Measurements from ENCODE around the gene SOS2. TPM values are rescaled to one million over a fixed set of nuclear protein-coding genes. Genes with fewer than 3 reads are reported as not detected.

SOS2 gene
- total RNA-seq, 1 experiment from 2014 or later, result 9.9 TPM

DNA sequence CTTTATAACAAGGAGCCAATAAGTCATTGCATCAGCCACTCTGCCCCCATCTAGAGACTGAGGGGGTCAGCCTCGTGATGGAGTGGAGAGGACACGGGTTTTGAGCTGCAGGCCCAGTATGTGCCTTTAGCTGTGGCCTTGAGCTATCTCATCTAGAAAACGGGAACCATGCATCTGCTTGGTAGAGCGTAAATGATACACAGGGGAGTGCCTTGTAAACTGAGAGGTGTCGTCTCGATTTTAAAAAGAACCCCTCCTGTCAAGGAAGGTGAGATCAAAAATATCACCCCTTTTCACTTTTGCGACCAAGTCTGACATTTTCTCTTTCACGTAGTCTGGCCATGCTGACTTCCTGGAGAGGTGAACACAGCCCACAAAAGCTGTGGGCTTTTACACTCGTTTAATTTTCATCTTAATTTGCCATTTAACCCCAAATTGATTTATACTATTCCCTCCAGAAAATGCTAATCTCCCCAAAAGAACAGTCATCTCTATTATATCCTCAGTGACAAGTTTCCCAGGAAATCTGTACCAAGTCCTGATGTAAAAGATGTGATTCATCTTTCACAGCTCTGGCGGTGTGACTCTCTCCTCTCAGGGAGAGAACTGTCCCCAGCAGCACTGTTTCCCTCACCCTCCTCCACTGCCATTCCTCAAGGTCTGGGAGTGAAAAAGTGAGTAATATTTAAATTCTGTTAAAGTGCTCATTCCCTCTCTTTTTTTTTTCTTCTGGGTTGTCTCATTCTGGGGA is 145.6 kb downstream of the SOS2 start:
- no peaks in the 10 kb centered on the region for H3F3A ChIP-seq (ENCODE audit: low read length, unreplicated experiment)
- no peak overlapping the region for H3K9ac ChIP-seq (ENCODE audit: low read length)
- H3K36me3 ChIP-seq (ENCODE audit: low read depth, low read length), result no peaks in the 10 kb centered on the region
- no peaks in the 10 kb centered on the region for H3K9me2 ChIP-seq (replicated peaks; ENCODE audit: low read length)
- H3K27ac ChIP-seq (ENCODE audit: low read length), result no peak overlapping the region
- intact Hi-C loops (cut with micrococcal nuclease), result no loop called here
- H3K4me2 ChIP-seq (ENCODE audit: low read length), result no peak overlapping the region
- TF ChIP-seq EZH2 (IDR thresholded peaks at IDR 0.05; ENCODE audit: low read length, unreplicated experiment), result no peak
- no peak for TF ChIP-seq EZH2phosphoT487 (IDR thresholded peaks at IDR 0.05; ENCODE audit: borderline replicate concordance, low read length)
- TF ChIP-seq, protein P1, sequence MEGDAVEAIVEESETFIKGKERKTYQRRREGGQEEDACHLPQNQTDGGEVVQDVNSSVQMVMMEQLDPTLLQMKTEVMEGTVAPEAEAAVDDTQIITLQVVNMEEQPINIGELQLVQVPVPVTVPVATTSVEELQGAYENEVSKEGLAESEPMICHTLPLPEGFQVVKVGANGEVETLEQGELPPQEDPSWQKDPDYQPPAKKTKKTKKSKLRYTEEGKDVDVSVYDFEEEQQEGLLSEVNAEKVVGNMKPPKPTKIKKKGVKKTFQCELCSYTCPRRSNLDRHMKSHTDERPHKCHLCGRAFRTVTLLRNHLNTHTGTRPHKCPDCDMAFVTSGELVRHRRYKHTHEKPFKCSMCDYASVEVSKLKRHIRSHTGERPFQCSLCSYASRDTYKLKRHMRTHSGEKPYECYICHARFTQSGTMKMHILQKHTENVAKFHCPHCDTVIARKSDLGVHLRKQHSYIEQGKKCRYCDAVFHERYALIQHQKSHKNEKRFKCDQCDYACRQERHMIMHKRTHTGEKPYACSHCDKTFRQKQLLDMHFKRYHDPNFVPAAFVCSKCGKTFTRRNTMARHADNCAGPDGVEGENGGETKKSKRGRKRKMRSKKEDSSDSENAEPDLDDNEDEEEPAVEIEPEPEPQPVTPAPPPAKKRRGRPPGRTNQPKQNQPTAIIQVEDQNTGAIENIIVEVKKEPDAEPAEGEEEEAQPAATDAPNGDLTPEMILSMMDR (conservative IDR thresholded peaks at IDR 0.05; ENCODE audit: low read depth, low read length), result no peak
- ChIA-PET CTCF (interaction anchor here (0.5 kb wide), 1 partner anchor 220 kb away, joined by 6 read pairs; no protein-coding TSS in a partner anchor), POLR2A (ENCODE audit: unreplicated experiment) (interaction anchor here (0.7 kb wide), 1 partner anchor 1132 kb away, joined by 4 read pairs; no protein-coding TSS in a partner anchor)
- no peaks in the 10 kb centered on the region for H3K27me3 ChIP-seq (ENCODE audit: low read length)
- H3K79me2 ChIP-seq (ENCODE audit: low read length), result no peaks in the 10 kb centered on the region
- H3K4me3 ChIP-seq (ENCODE audit: low read length), result no peak overlapping the region
- H3K9me3 ChIP-seq (ENCODE audit: low read length), result no peaks in the 10 kb centered on the region
- no TSS peak for BruUV-seq (replicated peaks)
- H2AFZ ChIP-seq (ENCODE audit: low read length), result no peak overlapping the region
- no peaks in the 10 kb centered on the region for H4K20me1 ChIP-seq (ENCODE audit: low read length)
- 0 out of 2 replicates have a peak, but pooled peaks cover 4% of the 10 kb centered on the region for H3K4me1 ChIP-seq (ENCODE audit: insufficient read depth, low read length)
- ATAC-seq, result peak; percentile 88
- peak; percentile 53 for DNase-seq

DNA sequence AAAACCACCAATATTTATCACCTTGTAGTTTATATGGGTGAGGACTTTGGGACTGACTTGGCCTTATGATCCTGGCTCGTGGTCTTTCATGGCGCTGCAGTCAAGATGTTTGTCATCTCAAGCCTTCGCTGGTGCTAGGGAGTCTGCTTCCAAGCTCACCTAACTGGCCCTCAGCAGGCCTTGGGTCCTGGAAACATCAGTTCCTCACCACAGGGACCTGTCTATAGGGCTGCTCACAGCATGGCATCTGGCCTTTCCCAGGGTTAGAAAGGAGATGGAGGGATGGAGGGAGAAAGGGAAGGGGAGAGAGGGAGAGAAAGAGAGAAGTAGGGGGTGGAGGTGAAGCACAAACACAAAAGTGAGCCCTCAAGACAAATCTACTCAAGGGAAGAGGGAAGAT is 146.7 kb downstream of the SOS2 start:
- Histone ChIP-seq H3K9me3 (ENCODE audit: low read length) (no peaks in the 10 kb centered on the region), H3K9ac (ENCODE audit: low read length) (no peak overlapping the region), H3K4me1 (ENCODE audit: insufficient read depth, low read length) (0 out of 2 replicates have a peak, but pooled peaks cover 4% of the 10 kb centered on the region), H2AFZ (ENCODE audit: low read length) (no peak overlapping the region), H3K79me2 (ENCODE audit: low read length) (no peaks in the 10 kb centered on the region), H3F3A (ENCODE audit: low read length, unreplicated experiment) (no peaks in the 10 kb centered on the region), H4K20me1 (ENCODE audit: low read length) (no peaks in the 10 kb centered on the region), H3K36me3 (ENCODE audit: low read depth, low read length) (no peaks in the 10 kb centered on the region), H3K4me2 (ENCODE audit: low read length) (no peak overlapping the region), H3K4me3 (ENCODE audit: low read length) (no peak overlapping the region), H3K27ac (ENCODE audit: low read length) (no peak overlapping the region), H3K27me3 (ENCODE audit: low read length) (no peaks in the 10 kb centered on the region), H3K9me2 (replicated peaks; ENCODE audit: low read length) (no peaks in the 10 kb centered on the region)
- DNase-seq (no peak), ATAC-seq (no peak)
- TF ChIP-seq EZH2phosphoT487 (IDR thresholded peaks at IDR 0.05; ENCODE audit: borderline replicate concordance, low read length) (no peak), EZH2 (IDR thresholded peaks at IDR 0.05; ENCODE audit: low read length, unreplicated experiment) (no peak)
- TF ChIP-seq, protein P1 (conservative IDR thresholded peaks at IDR 0.05; ENCODE audit: low read depth, low read length), result no peak
- intact Hi-C loops (cut with micrococcal nuclease), result no loop called here
- no TSS peak for BruUV-seq (replicated peaks)
- POLR2A ChIA-PET (ENCODE audit: unreplicated experiment), result no interaction called here
- CTCF ChIA-PET, result no interaction called here

All from PC-3 (cell line).